Neural cell (in vitro differentiated cells): ENCODE results near the gene VWA8.

Experiments used
- EP300 ChIP-seq: fragments of 450-650 bp; conservative IDR thresholded peaks from 2 replicates; pipeline ENCODE4 v1.6.1; 2014; ENCODE audit warnings: antibody characterized with exemption, mild to moderate bottlenecking, moderate library complexity; ENCODE audit not compliant: poor library complexity, severe bottlenecking
- EZH2 ChIP-seq: fragments of 200-600, 300-800 bp; shearing (Covaris generic), sonication (generic); IDR thresholded peaks from 2 replicates; pipeline ENCODE4 v1.6.1; 2014; ENCODE audit warnings: antibody characterized with exemption, low read length, borderline replicate concordance, mild to moderate bottlenecking; ENCODE audit not compliant: insufficient read depth, poor library complexity, severe bottlenecking
- MXI1 ChIP-seq: fragments of 450-650 bp; conservative IDR thresholded peaks from 2 replicates; pipeline ENCODE4 v1.6.1; 2014; ENCODE audit warnings: antibody characterized with exemption, mild to moderate bottlenecking; ENCODE audit not compliant: poor library complexity, severe bottlenecking
- POLR2AphosphoS5 ChIP-seq: IDR thresholded peaks from 2 replicates; pipeline ENCODE4 v1.6.1; 2012
- RAD21 ChIP-seq: fragments of 450-650 bp; conservative IDR thresholded peaks from 2 replicates; pipeline ENCODE4 v1.6.1; 2014; ENCODE audit warnings: antibody characterized with exemption, mild to moderate bottlenecking, moderate library complexity
- REST ChIP-seq: IDR thresholded peaks from 2 replicates; pipeline ENCODE4 v1.6.1; 2012; ENCODE audit warnings: borderline replicate concordance
- SMC3 ChIP-seq: fragments of 450-650 bp; conservative IDR thresholded peaks from 2 replicates; pipeline ENCODE4 v1.6.1; 2014; ENCODE audit warnings: antibody characterized with exemption, mild to moderate bottlenecking, moderate library complexity; ENCODE audit not compliant: poor library complexity
- TAF1 ChIP-seq: IDR thresholded peaks from 2 replicates; pipeline ENCODE4 v1.6.1; 2012; ENCODE audit warnings: low read depth
- TF ChIP-seq, protein P1 (sequence below): fragments of 450-650 bp; IDR thresholded peaks from 2 replicates; pipeline ENCODE4 v1.5.1; 2014; ENCODE audit warnings: antibody characterized with exemption, mild to moderate bottlenecking, moderate library complexity; ENCODE audit not compliant: poor library complexity, severe bottlenecking

DNA sequence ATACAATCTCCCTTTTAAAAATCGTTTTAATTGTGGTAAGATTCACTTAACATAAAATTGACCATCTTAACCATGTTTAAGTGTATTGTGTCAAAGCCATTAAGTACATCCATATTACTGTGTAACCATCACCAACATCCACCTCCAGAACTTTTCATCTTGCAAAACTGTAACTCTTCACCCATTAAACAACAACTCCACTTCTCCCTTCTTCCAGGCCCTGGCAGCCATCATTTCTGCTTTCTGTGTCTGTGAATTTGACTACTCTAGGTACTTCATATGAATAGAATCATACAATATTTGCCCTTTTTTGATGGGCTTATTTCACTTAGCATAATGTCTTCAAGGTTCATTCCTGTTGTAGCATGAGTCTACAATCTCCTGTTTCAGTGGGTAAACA is 36.5 kb upstream of the VWA8 start:
- TF ChIP-seq, protein P1, sequence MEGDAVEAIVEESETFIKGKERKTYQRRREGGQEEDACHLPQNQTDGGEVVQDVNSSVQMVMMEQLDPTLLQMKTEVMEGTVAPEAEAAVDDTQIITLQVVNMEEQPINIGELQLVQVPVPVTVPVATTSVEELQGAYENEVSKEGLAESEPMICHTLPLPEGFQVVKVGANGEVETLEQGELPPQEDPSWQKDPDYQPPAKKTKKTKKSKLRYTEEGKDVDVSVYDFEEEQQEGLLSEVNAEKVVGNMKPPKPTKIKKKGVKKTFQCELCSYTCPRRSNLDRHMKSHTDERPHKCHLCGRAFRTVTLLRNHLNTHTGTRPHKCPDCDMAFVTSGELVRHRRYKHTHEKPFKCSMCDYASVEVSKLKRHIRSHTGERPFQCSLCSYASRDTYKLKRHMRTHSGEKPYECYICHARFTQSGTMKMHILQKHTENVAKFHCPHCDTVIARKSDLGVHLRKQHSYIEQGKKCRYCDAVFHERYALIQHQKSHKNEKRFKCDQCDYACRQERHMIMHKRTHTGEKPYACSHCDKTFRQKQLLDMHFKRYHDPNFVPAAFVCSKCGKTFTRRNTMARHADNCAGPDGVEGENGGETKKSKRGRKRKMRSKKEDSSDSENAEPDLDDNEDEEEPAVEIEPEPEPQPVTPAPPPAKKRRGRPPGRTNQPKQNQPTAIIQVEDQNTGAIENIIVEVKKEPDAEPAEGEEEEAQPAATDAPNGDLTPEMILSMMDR, result no peak
- no peak for TF ChIP-seq POLR2AphosphoS5
- TF ChIP-seq RAD21, result no peak
- no peak for TF ChIP-seq SMC3
- TF ChIP-seq TAF1, result no peak
- TF ChIP-seq MXI1, result no peak
- no peak for TF ChIP-seq REST
- no peak for TF ChIP-seq EP300
- no peak for TF ChIP-seq EZH2
